Nephron (organoid): ENCODE results near the gene SYNGR2.

ENCODE experiments used
- H3K27ac Mint-ChIP-seq, 3 experiments: 2 replicates each; pipeline ENCODE4 v1.8.0; 2020; ENCODE audit warnings: mixed read lengths in 3 of 3, mild to moderate bottlenecking in 2 of 3, moderate library complexity in 1 of 3
- H3K27me3 Mint-ChIP-seq: 2 replicates; pipeline ENCODE4 v1.8.0; 2021; ENCODE audit warnings: low read depth, mild to moderate bottlenecking, moderate library complexity, mixed read lengths
- H3K36me3 Mint-ChIP-seq: 2 replicates; pipeline ENCODE4 v1.8.0; 2020; ENCODE audit warnings: low read depth, mixed read lengths
- H3K4me1 Mint-ChIP-seq: 2 replicates; pipeline ENCODE4 v1.8.0; 2020; ENCODE audit warnings: mixed read lengths
- H3K4me3 Mint-ChIP-seq, 3 experiments: 2 replicates each; pipeline ENCODE4 v1.8.0; 2020; ENCODE audit warnings: mild to moderate bottlenecking in 3 of 3, mixed read lengths in 3 of 3, moderate library complexity in 2 of 3
- H3K9me3 Mint-ChIP-seq: 2 replicates; pipeline ENCODE4 v1.8.0; 2020; ENCODE audit warnings: mixed read lengths
- CTCF ChIP-seq, 3 experiments: fragments of 200-600 bp; sonication (generic); IDR thresholded peaks; one replicate each; pipeline ENCODE4 v1.5.0; 2021; ENCODE audit warnings: antibody characterized with exemption in 3 of 3; ENCODE audit not compliant: unreplicated experiment in 3 of 3

Gene SYNGR2

GRCh38 chr17:78141437-78142118 is 26.8 kb upstream of the SYNGR2 start:
- no peaks in the 10 kb centered on the region for H3K36me3 Mint-ChIP-seq
- H3K9me3 Mint-ChIP-seq, result no peaks in the 10 kb centered on the region
- H3K4me1 Mint-ChIP-seq, result peaks cover 26% of the 10 kb centered on the region
- H3K27me3 Mint-ChIP-seq, result peaks cover 8% of the 10 kb centered on the region
- no peak for TF ChIP-seq CTCF (IDR thresholded peaks at IDR 0.05; ENCODE audit: unreplicated experiment in 3 of 3)
- peak overlapping the region in 1 of 3 experiments; percentile 80 for H3K27ac Mint-ChIP-seq
- H3K4me3 Mint-ChIP-seq, result no peak overlapping the region

GRCh38 chr17:78142119-78142861 is 26.1 kb upstream of the SYNGR2 start:
- Mint-ChIP-seq H3K4me1 (peaks cover 26% of the 10 kb centered on the region), H3K9me3 (no peaks in the 10 kb centered on the region), H3K36me3 (no peaks in the 10 kb centered on the region), H3K4me3 (no peak overlapping the region), H3K27me3 (peaks cover 8% of the 10 kb centered on the region), H3K27ac (peak overlapping the region in 1 of 3 experiments; percentile 21)
- no peak for TF ChIP-seq CTCF (IDR thresholded peaks at IDR 0.05; ENCODE audit: unreplicated experiment in 3 of 3)

GRCh38 chr17:78143214-78144146 is 24.9 kb upstream of the SYNGR2 start:
- Mint-ChIP-seq H3K4me1 (peaks cover 26% of the 10 kb centered on the region), H3K27ac (peak overlapping the region; percentile 55 to 92 (median 83)), H3K9me3 (no peaks in the 10 kb centered on the region), H3K4me3 (no peak overlapping the region), H3K36me3 (no peaks in the 10 kb centered on the region), H3K27me3 (peaks cover 8% of the 10 kb centered on the region)
- no peak for TF ChIP-seq CTCF (IDR thresholded peaks at IDR 0.05; ENCODE audit: unreplicated experiment in 3 of 3)

GRCh38 chr17:78144147-78144719 is 24.1 kb upstream of the SYNGR2 start:
- Mint-ChIP-seq H3K9me3 (no peaks in the 10 kb centered on the region), H3K27me3 (peaks cover 8% of the 10 kb centered on the region), H3K27ac (peak overlapping the region; percentile 83 to 98 (median 92)), H3K36me3 (no peaks in the 10 kb centered on the region), H3K4me3 (peak overlapping the region; percentile 25 to 39 (median 36)), H3K4me1 (peaks cover 26% of the 10 kb centered on the region)
- TF ChIP-seq CTCF (IDR thresholded peaks at IDR 0.05; ENCODE audit: unreplicated experiment in 3 of 3), result no peak

GRCh38 chr17:78144736-78145641 is 23.4 kb upstream of the SYNGR2 start:
- H3K27ac Mint-ChIP-seq, result peak overlapping the region; percentile 83 to 98 (median 92)
- H3K4me1 Mint-ChIP-seq, result peaks cover 25% of the 10 kb centered on the region
- TF ChIP-seq CTCF (IDR thresholded peaks at IDR 0.05; ENCODE audit: unreplicated experiment in 3 of 3), result no peak
- no peaks in the 10 kb centered on the region for H3K9me3 Mint-ChIP-seq
- peaks cover 7% of the 10 kb centered on the region for H3K27me3 Mint-ChIP-seq
- no peak overlapping the region for H3K4me3 Mint-ChIP-seq
- H3K36me3 Mint-ChIP-seq, result no peaks in the 10 kb centered on the region
